ENCODE data around the gene PGM3. TPM values are rescaled to one million over a fixed set of nuclear protein-coding genes. Genes with fewer than 3 reads are reported as not detected.

The PGM3 gene
- total RNA-seq, 2 experiments from 2014 or later: 13.2 to 17.5 TPM

DNA sequence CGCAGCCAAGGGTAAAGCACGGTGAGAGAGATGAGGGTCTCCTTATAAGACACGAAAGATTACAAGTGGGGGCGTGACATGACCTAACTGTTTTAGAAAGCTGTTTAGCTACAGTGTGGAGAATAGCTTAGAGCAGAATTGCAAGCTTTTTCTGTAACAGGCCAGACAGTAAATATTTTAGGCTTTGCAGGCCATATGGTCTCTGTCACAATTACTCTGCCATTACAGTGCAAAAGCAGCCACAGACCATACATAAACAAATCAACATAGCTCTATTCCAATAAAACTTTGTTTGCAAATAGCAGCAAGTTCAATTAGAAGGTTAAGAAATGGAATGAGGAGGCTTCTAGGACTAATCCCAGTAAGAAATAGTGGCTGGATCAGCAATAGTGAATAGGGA lies 16.8 kb downstream of the PGM3 start:
- peak overlapping the region; percentile 73 for H3K27ac Mint-ChIP-seq
- ChIA-PET POLR2A (no interaction called here), CTCF (interaction anchor here (2.0 kb wide), 1 partner anchor 109 kb away, joined by 7 read pairs; the partner anchor contains the start of gene DOP1A)
- peaks cover 26% of the 10 kb centered on the region for H3K36me3 Mint-ChIP-seq (ENCODE audit: low read depth)
- H3K4me1 Mint-ChIP-seq (ENCODE audit: low read depth): no peaks in the 10 kb centered on the region
- intact Hi-C loops (cut with micrococcal nuclease): no loop called here
- no peak for ATAC-seq
- TF ChIP-seq, protein P1, sequence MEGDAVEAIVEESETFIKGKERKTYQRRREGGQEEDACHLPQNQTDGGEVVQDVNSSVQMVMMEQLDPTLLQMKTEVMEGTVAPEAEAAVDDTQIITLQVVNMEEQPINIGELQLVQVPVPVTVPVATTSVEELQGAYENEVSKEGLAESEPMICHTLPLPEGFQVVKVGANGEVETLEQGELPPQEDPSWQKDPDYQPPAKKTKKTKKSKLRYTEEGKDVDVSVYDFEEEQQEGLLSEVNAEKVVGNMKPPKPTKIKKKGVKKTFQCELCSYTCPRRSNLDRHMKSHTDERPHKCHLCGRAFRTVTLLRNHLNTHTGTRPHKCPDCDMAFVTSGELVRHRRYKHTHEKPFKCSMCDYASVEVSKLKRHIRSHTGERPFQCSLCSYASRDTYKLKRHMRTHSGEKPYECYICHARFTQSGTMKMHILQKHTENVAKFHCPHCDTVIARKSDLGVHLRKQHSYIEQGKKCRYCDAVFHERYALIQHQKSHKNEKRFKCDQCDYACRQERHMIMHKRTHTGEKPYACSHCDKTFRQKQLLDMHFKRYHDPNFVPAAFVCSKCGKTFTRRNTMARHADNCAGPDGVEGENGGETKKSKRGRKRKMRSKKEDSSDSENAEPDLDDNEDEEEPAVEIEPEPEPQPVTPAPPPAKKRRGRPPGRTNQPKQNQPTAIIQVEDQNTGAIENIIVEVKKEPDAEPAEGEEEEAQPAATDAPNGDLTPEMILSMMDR (IDR thresholded peaks at IDR 0.05): no peak
- no peaks in the 10 kb centered on the region for H3K9me3 Mint-ChIP-seq
- no peak overlapping the region for H3K4me3 Mint-ChIP-seq
- DNase-seq: no peak
- no peaks in the 10 kb centered on the region for H3K27me3 Mint-ChIP-seq

DNA sequence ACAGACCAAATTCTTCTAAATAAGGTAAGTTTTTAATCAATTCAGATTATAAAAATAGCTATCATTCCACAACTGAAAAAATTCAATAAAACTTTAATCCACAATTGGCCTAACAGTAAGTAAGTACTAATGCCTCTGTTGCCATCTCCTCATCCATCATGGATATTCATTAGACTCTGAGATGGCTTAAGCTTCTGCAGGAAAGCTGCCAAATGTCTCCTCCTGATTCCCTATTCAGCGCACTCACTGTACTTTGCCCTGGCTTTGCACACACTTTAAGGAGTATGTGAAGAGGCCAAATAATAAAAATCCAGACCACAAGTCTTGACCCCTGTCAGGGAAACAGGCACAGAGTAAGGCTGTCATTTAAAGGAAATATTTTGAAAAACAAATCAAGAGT lies 23.6 kb downstream of the PGM3 start:
- Mint-ChIP-seq H3K4me3 (no peak overlapping the region), H3K9me3 (no peaks in the 10 kb centered on the region), H3K4me1 (ENCODE audit: low read depth) (no peaks in the 10 kb centered on the region), H3K27me3 (no peaks in the 10 kb centered on the region), H3K36me3 (ENCODE audit: low read depth) (peaks cover 38% of the 10 kb centered on the region), H3K27ac (no peak overlapping the region)
- ChIA-PET POLR2A (no interaction called here), CTCF (interaction anchor here (0.6 to 6.6 kb wide), 4 partner anchors 13 to 103 kb away, joined by 3 to 35 read pairs (median 4); partner anchors contain the start of genes DOP1A and UBE3D)
- intact Hi-C loops (cut with micrococcal nuclease): no loop called here
- ATAC-seq (no peak), DNase-seq (no peak)
- TF ChIP-seq, protein P1 (IDR thresholded peaks at IDR 0.05): no peak

DNA sequence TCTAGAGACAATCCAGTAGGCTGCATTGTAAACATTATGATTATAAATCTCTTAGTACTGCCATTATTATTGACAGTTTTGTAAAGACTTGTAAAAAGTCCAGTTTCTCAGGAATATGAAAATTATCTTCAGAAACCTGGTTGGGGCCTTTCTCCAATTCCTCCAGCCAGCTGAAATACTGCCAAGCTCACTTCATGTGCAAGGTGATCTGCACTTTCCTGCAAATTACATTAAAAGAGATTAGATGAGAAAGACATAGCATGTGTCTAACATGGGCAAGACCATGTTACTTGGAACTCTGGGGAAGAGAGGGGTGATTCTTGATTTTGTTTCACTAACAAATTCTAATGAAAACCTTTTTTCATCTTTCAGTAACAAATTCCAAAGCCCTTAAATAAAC lies 24.0 kb downstream of the PGM3 start:
- H3K27ac Mint-ChIP-seq: no peak overlapping the region
- intact Hi-C loops (cut with micrococcal nuclease): no loop called here
- no peaks in the 10 kb centered on the region for H3K27me3 Mint-ChIP-seq
- no peaks in the 10 kb centered on the region for H3K9me3 Mint-ChIP-seq
- no peak for ATAC-seq
- POLR2A ChIA-PET: no interaction called here
- TF ChIP-seq, protein P1 (IDR thresholded peaks at IDR 0.05): no peak
- no peak overlapping the region for H3K4me3 Mint-ChIP-seq
- peaks cover 36% of the 10 kb centered on the region for H3K36me3 Mint-ChIP-seq (ENCODE audit: low read depth)
- CTCF ChIA-PET: interaction anchor here (1.3 to 6.6 kb wide), 2 partner anchors 20 to 103 kb away, joined by 3 to 35 read pairs; partner anchors contain the start of genes DOP1A and UBE3D
- no peaks in the 10 kb centered on the region for H3K4me1 Mint-ChIP-seq (ENCODE audit: low read depth)
- no peak for DNase-seq

DNA sequence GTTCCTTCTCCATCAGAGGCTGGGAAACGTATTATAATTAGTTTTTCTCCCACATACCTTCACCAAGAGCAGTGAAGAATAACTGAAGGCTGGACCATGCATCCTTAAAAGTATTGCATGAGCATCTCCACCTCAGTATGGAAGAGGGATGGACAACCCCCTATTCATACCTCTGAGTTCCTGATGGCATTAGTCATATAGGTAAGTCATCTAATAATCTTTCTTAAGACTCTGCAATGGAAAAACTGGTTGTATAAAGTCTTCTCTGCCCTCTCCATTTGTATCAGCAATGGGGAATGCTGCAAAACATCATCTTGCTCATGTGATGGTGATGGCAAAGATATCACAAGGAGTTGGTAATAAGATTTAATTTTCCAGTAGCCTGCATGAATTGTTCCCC lies 24.5 kb downstream of the PGM3 start:
- no peak overlapping the region for H3K4me3 Mint-ChIP-seq
- no peak overlapping the region for H3K27ac Mint-ChIP-seq
- TF ChIP-seq, protein P1 (IDR thresholded peaks at IDR 0.05): no peak
- H3K9me3 Mint-ChIP-seq: no peaks in the 10 kb centered on the region
- DNase-seq (no peak), ATAC-seq (no peak)
- no peaks in the 10 kb centered on the region for H3K27me3 Mint-ChIP-seq
- no peaks in the 10 kb centered on the region for H3K4me1 Mint-ChIP-seq (ENCODE audit: low read depth)
- intact Hi-C loops (cut with micrococcal nuclease): no loop called here
- ChIA-PET CTCF (interaction anchor here (1.8 kb wide), 1 partner anchor 103 kb away, joined by 5 read pairs; the partner anchor contains the start of gene UBE3D), POLR2A (no interaction called here)
- H3K36me3 Mint-ChIP-seq (ENCODE audit: low read depth): peaks cover 36% of the 10 kb centered on the region

DNA sequence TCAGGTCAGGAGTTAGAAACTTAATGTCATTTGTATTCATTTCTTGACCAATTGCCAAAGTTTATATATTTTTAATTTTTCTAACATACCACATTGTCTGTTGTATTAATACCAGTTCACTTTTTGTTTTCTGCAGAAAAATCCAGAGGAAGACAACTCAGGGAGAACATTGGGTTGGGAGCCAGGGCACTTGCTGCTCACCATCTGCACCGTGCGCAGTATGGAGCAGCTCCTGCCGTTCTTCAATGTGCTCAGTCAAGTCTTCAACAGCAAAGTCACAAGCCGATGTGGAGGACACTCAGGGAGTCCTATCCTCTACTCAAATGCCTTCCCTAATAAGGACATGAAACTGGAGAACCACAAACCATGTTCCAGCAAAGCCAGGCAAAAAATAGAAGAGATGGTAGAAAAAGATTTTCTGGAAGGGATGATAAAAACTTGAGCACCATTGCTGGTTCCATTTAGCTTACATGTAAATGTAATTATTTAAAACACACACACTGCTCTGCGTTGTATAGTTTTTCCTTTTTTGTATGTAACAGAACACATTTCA lies 25.3 kb downstream of the PGM3 start:
- intact Hi-C loops (cut with micrococcal nuclease): no loop called here
- no peak for ATAC-seq
- H3K4me3 Mint-ChIP-seq: no peak overlapping the region
- CTCF ChIA-PET: interaction anchor here (1.8 kb wide), 1 partner anchor 102 kb away, joined by 5 read pairs; the partner anchor contains the start of gene UBE3D
- H3K9me3 Mint-ChIP-seq: no peaks in the 10 kb centered on the region
- TF ChIP-seq, protein P1 (IDR thresholded peaks at IDR 0.05): no peak
- DNase-seq: no peak
- POLR2A ChIA-PET: no interaction called here
- no peak overlapping the region for H3K27ac Mint-ChIP-seq
- H3K4me1 Mint-ChIP-seq (ENCODE audit: low read depth): no peaks in the 10 kb centered on the region
- no peaks in the 10 kb centered on the region for H3K27me3 Mint-ChIP-seq
- peaks cover 36% of the 10 kb centered on the region for H3K36me3 Mint-ChIP-seq (ENCODE audit: low read depth)

Data from activated CD8-positive, alpha-beta T cell treated with anti-CD3 and anti-CD28 coated beads for 36 hours (primary cell).